MCF 10A (cell line): ENCODE measurements around the gene VSNL1. TPM values are rescaled to one million over a fixed set of nuclear protein-coding genes. Genes with fewer than 3 reads are reported as not detected.
"Not testable (repeated sequence)": the region's sequence is repeated elsewhere in the genome, so short reads cannot be mapped to it uniquely, and the experiment has no call there.

Experiments
- BruUV-seq: library from RNA; stranded (reverse); fragments of 400-500 nt; replicated peaks from 2 replicates; lab custom pipeline; 2021; lab: Mats Ljungman, UMichigan
- CTCF ChIA-PET: fragments of 300-600 bp; sonication (Branson Sonifier 250); formaldehyde crosslinking; extraction: SDS; loops from one replicate; lab custom pipeline; 2021; ENCODE audit warnings: antibody characterized with exemption, inconsistent platforms; lab: Yijun Ruan, JAX
- POLR2A ChIA-PET: fragments of 300-600, 350-650 bp; sonication (Branson Sonifier 250); formaldehyde crosslinking; extraction: SDS; loops from one replicate; lab custom pipeline; 2020; ENCODE audit warnings: antibody characterized with exemption, inconsistent platforms; lab: Yijun Ruan, JAX
- DNase-seq: peaks from one replicate; pipeline ENCODE4 v3.0.0-alpha.2; 2018; ENCODE audit not compliant: unreplicated experiment
- H3K27ac Mint-ChIP-seq: one replicate; pipeline ENCODE4 v1.8.0; 2022; ENCODE audit warnings: mild to moderate bottlenecking, low read depth, mixed read lengths; ENCODE audit not compliant: unreplicated experiment
- H3K27me3 Mint-ChIP-seq: one replicate; pipeline ENCODE4 v1.8.0; 2022; ENCODE audit warnings: mixed read lengths; ENCODE audit not compliant: insufficient read depth, unreplicated experiment
- H3K36me3 Mint-ChIP-seq: one replicate; pipeline ENCODE4 v1.8.0; 2022; ENCODE audit warnings: mild to moderate bottlenecking, moderate library complexity, mixed read lengths; ENCODE audit not compliant: insufficient read depth, unreplicated experiment
- H3K4me1 Mint-ChIP-seq: one replicate; pipeline ENCODE4 v1.8.0; 2022; ENCODE audit warnings: mixed read lengths; ENCODE audit not compliant: insufficient read depth, unreplicated experiment
- H3K4me3 Mint-ChIP-seq: one replicate; pipeline ENCODE4 v1.8.0; 2022; ENCODE audit warnings: mild to moderate bottlenecking, moderate library complexity, mixed read lengths; ENCODE audit not compliant: unreplicated experiment
- H3K9me3 Mint-ChIP-seq: one replicate; pipeline ENCODE4 v1.8.0; 2022; ENCODE audit warnings: mixed read lengths; ENCODE audit not compliant: unreplicated experiment
- CTCF ChIP-seq: fragments of 200-600 bp; IDR thresholded peaks from one replicate; pipeline ENCODE4 v1.8.0; 2022; ENCODE audit warnings: antibody characterized with exemption, mild to moderate bottlenecking; ENCODE audit not compliant: unreplicated experiment
- intact Hi-C: fragments of 100-400 bp; cut with micrococcal nuclease; formaldehyde crosslinking; loops from 2 replicates; pipeline ENCODE4 v1.14.1; 2022
- total RNA-seq: library from RNA; stranded (reverse); gene quantifications from 2 replicates; pipeline ENCODE4 v1.2.3, GENCODE V29; 2022

VSNL1 gene
- total RNA-seq, 1 experiment from 2014 or later = 2.4 TPM

- H3K4me1 Mint-ChIP-seq = peaks cover 6% of the 10 kb centered on the region
- intact Hi-C loops = no loop called here
- TF ChIP-seq CTCF = no peak
- H3K27ac Mint-ChIP-seq = no peak overlapping the region
- CTCF ChIA-PET = interaction anchor here (0.6 to 2.8 kb wide), 2 partner anchors 87 to 852 kb away, joined by 3 to 9 read pairs; no protein-coding TSS in a partner anchor
- no peaks in the 10 kb centered on the region for H3K9me3 Mint-ChIP-seq
- BruUV-seq = no TSS peak
- no peak for DNase-seq
- no peaks in the 10 kb centered on the region for H3K36me3 Mint-ChIP-seq
- no peaks in the 10 kb centered on the region for H3K27me3 Mint-ChIP-seq
- H3K4me3 Mint-ChIP-seq = no peak overlapping the region
- POLR2A ChIA-PET = interaction anchor here (0.5 to 1.2 kb wide), 3 partner anchors 26 to 1976 kb away, joined by 3 read pairs; no protein-coding TSS in a partner anchor
Observed at GRCh38 chr2:17558053-17558452, 17.6 kb downstream of the VSNL1 start.

- ChIA-PET CTCF (interaction anchor here (0.6 to 2.8 kb wide), 3 partner anchors 27 to 87 kb away, joined by 3 to 9 read pairs (median 4); no protein-coding TSS in a partner anchor), POLR2A (interaction anchor here (0.6 to 1.2 kb wide), 2 partner anchors 25 to 1176 kb away, joined by 3 read pairs; no protein-coding TSS in a partner anchor)
- intact Hi-C loops = no loop called here
- no TSS peak for BruUV-seq
- no peak overlapping the region for H3K27ac Mint-ChIP-seq
- peaks cover 6% of the 10 kb centered on the region for H3K4me1 Mint-ChIP-seq
- no peaks in the 10 kb centered on the region for H3K27me3 Mint-ChIP-seq
- H3K9me3 Mint-ChIP-seq = no peaks in the 10 kb centered on the region
- DNase-seq = no peak
- H3K36me3 Mint-ChIP-seq = no peaks in the 10 kb centered on the region
- no peak overlapping the region for H3K4me3 Mint-ChIP-seq
- no peak for TF ChIP-seq CTCF
Observed at GRCh38 chr2:17558878-17559277, 18.4 kb downstream of the VSNL1 start.

GRCh38 chr2:17565726-17566125 is 25.2 kb downstream of the VSNL1 start:
- H3K27me3 Mint-ChIP-seq, BruUV-seq, H3K36me3 Mint-ChIP-seq, H3K27ac Mint-ChIP-seq, intact Hi-C loops, H3K4me3 Mint-ChIP-seq, H3K4me1 Mint-ChIP-seq, POLR2A ChIA-PET, CTCF ChIA-PET, DNase-seq, H3K9me3 Mint-ChIP-seq: not testable (repeated sequence)

GRCh38 chr2:17571681-17572080 is 31.2 kb downstream of the VSNL1 start:
- Mint-ChIP-seq H3K4me3 (no peak overlapping the region), H3K27ac (no peak overlapping the region), H3K36me3 (no peaks in the 10 kb centered on the region), H3K9me3 (no peaks in the 10 kb centered on the region), H3K4me1 (peaks cover 9% of the 10 kb centered on the region), H3K27me3 (no peaks in the 10 kb centered on the region)
- intact Hi-C loops = loop anchor here (2.0 to 10.0 kb wide), 2 partner anchors 97 to 799 kb away; no protein-coding TSS in a partner anchor
- BruUV-seq = no TSS peak
- ChIA-PET POLR2A (interaction anchor here (0.8 to 1.0 kb wide), 2 partner anchors 11 to 18 kb away, joined by 3 read pairs; no protein-coding TSS in a partner anchor), CTCF (interaction anchor here (0.7 to 1.3 kb wide), 2 partner anchors 21 to 1144 kb away, joined by 3 read pairs; no protein-coding TSS in a partner anchor)
- TF ChIP-seq CTCF = no peak
- DNase-seq = no peak
